ENCODE results near the gene MAP4K1.
A peak's percentile ranks its signal among the peaks of the same experiment; 100 is the strongest.

The MAP4K1 gene

DNA sequence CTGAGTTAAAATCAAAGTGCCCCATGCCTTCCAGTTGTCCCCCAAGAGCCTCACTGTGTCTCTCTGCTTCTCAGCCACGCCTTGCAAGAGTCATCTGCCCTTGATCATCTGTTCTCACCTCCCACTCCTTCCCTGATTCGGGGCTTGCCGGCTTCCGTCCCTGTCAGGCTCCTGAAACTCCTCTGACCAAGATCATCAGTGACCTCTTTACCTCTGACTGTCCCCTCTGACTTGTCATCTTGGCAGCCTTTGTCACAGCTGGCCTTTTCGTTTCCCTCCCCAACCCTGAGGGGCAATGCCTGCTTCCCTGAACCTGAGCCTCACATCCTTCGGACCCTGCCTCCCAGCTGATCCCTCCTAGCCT, 66.3 kb downstream of the MAP4K1 start:
- DNase-seq (ENCODE audit: low read depth, low spot score), result no peak
- Histone ChIP-seq H3K9ac (ENCODE audit: insufficient read length) (no peak overlapping the region), H3K36me3 (ENCODE audit: insufficient read depth, low read length) (no peaks in the 10 kb centered on the region), H3K9me3 (ENCODE audit: low read depth, low read length) (no peaks in the 10 kb centered on the region), H3K4me3 (no peak overlapping the region), H3K27ac (no peak overlapping the region)
- TF ChIP-seq FOXP2 (optimal IDR thresholded peaks at IDR 0.05; ENCODE audit: control extremely low read depth, extremely low read length, insufficient read depth), result no peak

DNA sequence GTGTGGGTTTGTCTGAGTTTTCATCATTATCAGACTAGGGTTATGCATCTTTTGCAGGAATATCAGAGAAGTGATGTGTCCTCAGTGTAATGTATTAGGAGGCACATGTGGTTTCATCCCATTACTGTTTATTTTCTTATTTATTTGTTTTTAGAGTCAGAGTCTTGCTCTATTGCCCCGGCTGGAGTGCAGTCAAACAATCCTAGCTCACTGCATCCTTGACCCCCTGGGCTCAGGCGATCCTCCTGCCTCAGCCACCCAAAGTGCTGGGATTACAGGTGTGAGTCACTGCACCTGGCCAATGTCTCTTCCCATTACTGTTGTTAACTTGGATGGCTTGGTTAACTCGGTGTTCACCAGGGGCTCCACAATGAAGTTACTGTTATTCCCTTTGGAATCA, 67.4 kb downstream of the MAP4K1 start:
- no peak for DNase-seq (ENCODE audit: low read depth, low spot score)
- no peak overlapping the region for H3K4me3 ChIP-seq
- no peak overlapping the region for H3K27ac ChIP-seq
- TF ChIP-seq EZH2 (IDR thresholded peaks at IDR 0.05), result no peak
- TF ChIP-seq POLR2AphosphoS5 (IDR thresholded peaks at IDR 0.05; ENCODE audit: borderline replicate concordance, low read depth, low read length), result no peak
- TF ChIP-seq FOXP2 (optimal IDR thresholded peaks at IDR 0.05; ENCODE audit: control extremely low read depth, extremely low read length, insufficient read depth), result no peak
- no peak overlapping the region for H3K9ac ChIP-seq (ENCODE audit: insufficient read length)
- H3K36me3 ChIP-seq (ENCODE audit: insufficient read depth, low read length), result no peaks in the 10 kb centered on the region
- no peaks in the 10 kb centered on the region for H3K9me3 ChIP-seq (ENCODE audit: low read depth, low read length)

GRCh38 chr19:38549942-38550341, 67.8 kb downstream of the MAP4K1 start:
- no peaks in the 10 kb centered on the region for H3K36me3 ChIP-seq (ENCODE audit: insufficient read depth, low read length)
- no peak for DNase-seq (ENCODE audit: low read depth, low spot score)
- no peak overlapping the region for H3K9ac ChIP-seq (ENCODE audit: insufficient read length)
- H3K4me3 ChIP-seq, result no peak overlapping the region
- TF ChIP-seq EZH2 (IDR thresholded peaks at IDR 0.05), result no peak
- no peak for TF ChIP-seq FOXP2 (optimal IDR thresholded peaks at IDR 0.05; ENCODE audit: control extremely low read depth, extremely low read length, insufficient read depth)
- TF ChIP-seq POLR2AphosphoS5 (IDR thresholded peaks at IDR 0.05; ENCODE audit: borderline replicate concordance, low read depth, low read length), result no peak
- no peaks in the 10 kb centered on the region for H3K9me3 ChIP-seq (ENCODE audit: low read depth, low read length)
- H3K27ac ChIP-seq, result no peak overlapping the region

- Histone ChIP-seq H3K9me3 (ENCODE audit: low read depth, low read length) (no peaks in the 10 kb centered on the region), H3K9ac (ENCODE audit: insufficient read length) (no peak overlapping the region), H3K4me3 (no peak overlapping the region), H3K27ac (no peak overlapping the region), H3K36me3 (ENCODE audit: insufficient read depth, low read length) (no peaks in the 10 kb centered on the region)
- DNase-seq (ENCODE audit: low read depth, low spot score), result no peak
- TF ChIP-seq EZH2 (IDR thresholded peaks at IDR 0.05) (no peak), FOXP2 (optimal IDR thresholded peaks at IDR 0.05; ENCODE audit: control extremely low read depth, extremely low read length, insufficient read depth) (no peak), POLR2AphosphoS5 (IDR thresholded peaks at IDR 0.05; ENCODE audit: borderline replicate concordance, low read depth, low read length) (no peak)
Measured at GRCh38 chr19:38549061-38549460, 68.7 kb downstream of the MAP4K1 start.

DNA sequence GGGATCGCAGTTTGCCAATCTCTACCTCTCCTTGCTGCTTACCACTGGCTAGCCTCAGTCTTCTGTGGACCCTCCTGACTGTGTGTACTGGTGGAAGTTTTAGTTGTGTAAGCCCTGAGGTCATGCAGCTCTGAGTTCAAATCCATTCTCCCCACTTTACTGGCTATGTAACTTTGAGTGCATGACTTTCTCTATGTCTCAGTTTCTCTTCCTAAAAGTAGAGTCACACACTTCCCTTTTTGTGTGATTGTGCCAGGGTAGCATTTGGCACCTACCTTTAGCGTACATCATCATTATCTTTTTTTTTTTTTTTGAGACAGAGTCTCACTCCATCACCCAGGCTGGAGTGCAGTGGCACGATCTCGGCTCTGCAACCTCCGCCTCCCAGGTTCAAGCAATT, 70.3 kb downstream of the MAP4K1 start:
- H3K4me3 ChIP-seq, result no peak overlapping the region

DNA sequence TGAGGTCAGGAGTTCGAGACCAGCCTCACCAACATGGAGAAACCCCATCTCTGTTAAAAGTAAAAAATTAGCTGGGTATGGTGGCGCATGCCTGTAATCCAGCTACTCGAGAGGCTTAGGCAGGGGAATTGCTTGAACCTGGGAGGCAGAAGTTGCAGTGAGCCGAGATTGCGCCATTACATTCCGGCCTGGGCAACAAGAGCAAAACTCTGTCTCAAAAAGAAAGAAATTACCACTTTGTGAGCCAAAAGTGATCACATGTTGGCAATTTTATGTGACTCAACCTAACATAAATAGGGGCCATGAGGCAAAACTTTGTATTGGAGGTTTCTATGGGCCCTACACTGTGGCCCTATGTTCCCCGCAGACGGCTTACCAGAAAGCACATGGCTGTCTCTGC, 72.2 kb downstream of the MAP4K1 start:
- Histone ChIP-seq H3K9me3 (ENCODE audit: low read depth, low read length) (no peaks in the 10 kb centered on the region), H3K4me3 (no peak overlapping the region), H3K36me3 (ENCODE audit: insufficient read depth, low read length) (no peaks in the 10 kb centered on the region), H3K27ac (no peak overlapping the region), H3K9ac (ENCODE audit: insufficient read length) (no peak overlapping the region)
- no peak for DNase-seq (ENCODE audit: low read depth, low spot score)
- TF ChIP-seq FOXP2 (optimal IDR thresholded peaks at IDR 0.05; ENCODE audit: control extremely low read depth, extremely low read length, insufficient read depth) (no peak), POLR2AphosphoS5 (IDR thresholded peaks at IDR 0.05; ENCODE audit: borderline replicate concordance, low read depth, low read length) (no peak), EZH2 (IDR thresholded peaks at IDR 0.05) (no peak)

More for the DNA sequence above, 70.3 kb downstream of the MAP4K1 start:
- TF ChIP-seq EZH2 (IDR thresholded peaks at IDR 0.05) (no peak), FOXP2 (optimal IDR thresholded peaks at IDR 0.05; ENCODE audit: control extremely low read depth, extremely low read length, insufficient read depth) (no peak)
- Histone ChIP-seq H3K27ac (no peak overlapping the region), H3K36me3 (ENCODE audit: insufficient read depth, low read length) (no peaks in the 10 kb centered on the region), H3K9me3 (ENCODE audit: low read depth, low read length) (no peaks in the 10 kb centered on the region), H3K9ac (ENCODE audit: insufficient read length) (no peak overlapping the region)
- no peak for DNase-seq (ENCODE audit: low read depth, low spot score)

- peak; percentile 65 for DNase-seq (ENCODE audit: low read depth, low spot score)
- no peak for TF ChIP-seq POLR2AphosphoS5 (IDR thresholded peaks at IDR 0.05; ENCODE audit: borderline replicate concordance, low read depth, low read length)
- no peak for TF ChIP-seq FOXP2 (optimal IDR thresholded peaks at IDR 0.05; ENCODE audit: control extremely low read depth, extremely low read length, insufficient read depth)
- no peak for TF ChIP-seq EZH2 (IDR thresholded peaks at IDR 0.05)
- H3K4me3 ChIP-seq, result peak overlapping the region; percentile 55
- H3K9me3 ChIP-seq (ENCODE audit: low read depth, low read length), result no peaks in the 10 kb centered on the region
- peak overlapping the region; percentile 76 for H3K27ac ChIP-seq
- no peaks in the 10 kb centered on the region for H3K36me3 ChIP-seq (ENCODE audit: insufficient read depth, low read length)
- H3K9ac ChIP-seq (ENCODE audit: insufficient read length), result no peak overlapping the region
Measured at GRCh38 chr19:38544569-38545315, 73.0 kb downstream of the MAP4K1 start.

GRCh38 chr19:38543807-38544568, 73.8 kb downstream of the MAP4K1 start:
- no peak for DNase-seq (ENCODE audit: low read depth, low spot score)
- no peak overlapping the region for H3K27ac ChIP-seq
- TF ChIP-seq POLR2AphosphoS5 (IDR thresholded peaks at IDR 0.05; ENCODE audit: borderline replicate concordance, low read depth, low read length), result no peak
- TF ChIP-seq FOXP2 (optimal IDR thresholded peaks at IDR 0.05; ENCODE audit: control extremely low read depth, extremely low read length, insufficient read depth), result no peak
- TF ChIP-seq EZH2 (IDR thresholded peaks at IDR 0.05), result no peak
- H3K9ac ChIP-seq (ENCODE audit: insufficient read length), result no peak overlapping the region
- peak overlapping the region; percentile 55 for H3K4me3 ChIP-seq
- H3K9me3 ChIP-seq (ENCODE audit: low read depth, low read length), result no peaks in the 10 kb centered on the region
- H3K36me3 ChIP-seq (ENCODE audit: insufficient read depth, low read length), result no peaks in the 10 kb centered on the region

Measured in SK-N-MC (cell line).